HEK293 (cell line): ENCODE measurements around the gene UBAC2.

Experiments used
- MYNN ChIP-seq: fragments of 450-650 bp; formaldehyde crosslinking; IDR thresholded peaks from 2 replicates; pipeline ENCODE4 v1.5.1; 2016; ENCODE audit warnings: missing biosample characterization, missing genetic modification characterization, borderline replicate concordance
- ZNF23 ChIP-seq: fragments of 450-650 bp; formaldehyde crosslinking; IDR thresholded peaks from 2 replicates; pipeline ENCODE4 v1.5.1; 2016; ENCODE audit warnings: missing biosample characterization, missing genetic modification characterization, borderline replicate concordance
- TF ChIP-seq, protein P1 (sequence below): fragments of 450-650 bp; formaldehyde crosslinking; IDR thresholded peaks from 2 replicates; pipeline ENCODE4 v1.5.1; 2016; ENCODE audit warnings: missing biosample characterization, missing genetic modification characterization
- TF ChIP-seq, protein P2 (sequence below): fragments of 450-650 bp; formaldehyde crosslinking; IDR thresholded peaks from 2 replicates; pipeline ENCODE4 v1.5.1; 2016; ENCODE audit warnings: missing biosample characterization, missing genetic modification characterization
- TF ChIP-seq, protein P3 (sequence below): fragments of 450-650 bp; formaldehyde crosslinking; IDR thresholded peaks from 2 replicates; pipeline ENCODE4 v1.5.1; 2016; ENCODE audit warnings: missing biosample characterization, missing genetic modification characterization

DNA sequence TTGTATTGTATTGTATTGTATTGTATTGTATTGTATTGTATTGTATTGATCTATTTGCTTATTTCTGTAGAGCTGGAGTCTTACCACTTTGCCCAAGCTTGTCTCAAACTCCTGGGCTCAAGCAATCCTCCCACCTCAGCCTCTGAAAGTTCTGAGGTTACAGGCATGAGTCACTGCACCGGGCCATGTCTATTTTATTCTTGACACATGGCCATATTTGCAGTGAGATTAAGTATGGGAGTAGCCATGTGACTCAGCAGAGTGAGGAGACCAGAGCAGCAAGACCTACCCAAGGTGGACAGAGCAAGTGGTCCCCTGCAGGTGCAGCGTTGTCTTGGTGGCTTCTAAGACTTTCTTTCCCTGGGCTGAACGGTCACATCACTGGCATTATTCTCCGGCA lies 49.1 kb upstream of the UBAC2 start:
- no peak for TF ChIP-seq ZNF23 (tag by site-specific recombination)
- TF ChIP-seq MYNN (tag by site-specific recombination), result no peak
- TF ChIP-seq, protein P1, sequence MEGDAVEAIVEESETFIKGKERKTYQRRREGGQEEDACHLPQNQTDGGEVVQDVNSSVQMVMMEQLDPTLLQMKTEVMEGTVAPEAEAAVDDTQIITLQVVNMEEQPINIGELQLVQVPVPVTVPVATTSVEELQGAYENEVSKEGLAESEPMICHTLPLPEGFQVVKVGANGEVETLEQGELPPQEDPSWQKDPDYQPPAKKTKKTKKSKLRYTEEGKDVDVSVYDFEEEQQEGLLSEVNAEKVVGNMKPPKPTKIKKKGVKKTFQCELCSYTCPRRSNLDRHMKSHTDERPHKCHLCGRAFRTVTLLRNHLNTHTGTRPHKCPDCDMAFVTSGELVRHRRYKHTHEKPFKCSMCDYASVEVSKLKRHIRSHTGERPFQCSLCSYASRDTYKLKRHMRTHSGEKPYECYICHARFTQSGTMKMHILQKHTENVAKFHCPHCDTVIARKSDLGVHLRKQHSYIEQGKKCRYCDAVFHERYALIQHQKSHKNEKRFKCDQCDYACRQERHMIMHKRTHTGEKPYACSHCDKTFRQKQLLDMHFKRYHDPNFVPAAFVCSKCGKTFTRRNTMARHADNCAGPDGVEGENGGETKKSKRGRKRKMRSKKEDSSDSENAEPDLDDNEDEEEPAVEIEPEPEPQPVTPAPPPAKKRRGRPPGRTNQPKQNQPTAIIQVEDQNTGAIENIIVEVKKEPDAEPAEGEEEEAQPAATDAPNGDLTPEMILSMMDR, result no peak
- TF ChIP-seq, protein P2, sequence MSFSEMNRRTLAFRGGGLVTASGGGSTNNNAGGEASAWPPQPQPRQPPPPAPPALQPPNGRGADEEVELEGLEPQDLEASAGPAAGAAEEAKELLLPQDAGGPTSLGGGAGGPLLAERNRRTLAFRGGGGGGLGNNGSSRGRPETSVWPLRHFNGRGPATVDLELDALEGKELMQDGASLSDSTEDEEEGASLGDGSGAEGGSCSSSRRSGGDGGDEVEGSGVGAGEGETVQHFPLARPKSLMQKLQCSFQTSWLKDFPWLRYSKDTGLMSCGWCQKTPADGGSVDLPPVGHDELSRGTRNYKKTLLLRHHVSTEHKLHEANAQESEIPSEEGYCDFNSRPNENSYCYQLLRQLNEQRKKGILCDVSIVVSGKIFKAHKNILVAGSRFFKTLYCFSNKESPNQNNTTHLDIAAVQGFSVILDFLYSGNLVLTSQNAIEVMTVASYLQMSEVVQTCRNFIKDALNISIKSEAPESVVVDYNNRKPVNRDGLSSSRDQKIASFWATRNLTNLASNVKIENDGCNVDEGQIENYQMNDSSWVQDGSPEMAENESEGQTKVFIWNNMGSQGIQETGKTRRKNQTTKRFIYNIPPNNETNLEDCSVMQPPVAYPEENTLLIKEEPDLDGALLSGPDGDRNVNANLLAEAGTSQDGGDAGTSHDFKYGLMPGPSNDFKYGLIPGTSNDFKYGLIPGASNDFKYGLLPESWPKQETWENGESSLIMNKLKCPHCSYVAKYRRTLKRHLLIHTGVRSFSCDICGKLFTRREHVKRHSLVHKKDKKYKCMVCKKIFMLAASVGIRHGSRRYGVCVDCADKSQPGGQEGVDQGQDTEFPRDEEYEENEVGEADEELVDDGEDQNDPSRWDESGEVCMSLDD (tag by site-specific recombination), result no peak
- TF ChIP-seq, protein P3, sequence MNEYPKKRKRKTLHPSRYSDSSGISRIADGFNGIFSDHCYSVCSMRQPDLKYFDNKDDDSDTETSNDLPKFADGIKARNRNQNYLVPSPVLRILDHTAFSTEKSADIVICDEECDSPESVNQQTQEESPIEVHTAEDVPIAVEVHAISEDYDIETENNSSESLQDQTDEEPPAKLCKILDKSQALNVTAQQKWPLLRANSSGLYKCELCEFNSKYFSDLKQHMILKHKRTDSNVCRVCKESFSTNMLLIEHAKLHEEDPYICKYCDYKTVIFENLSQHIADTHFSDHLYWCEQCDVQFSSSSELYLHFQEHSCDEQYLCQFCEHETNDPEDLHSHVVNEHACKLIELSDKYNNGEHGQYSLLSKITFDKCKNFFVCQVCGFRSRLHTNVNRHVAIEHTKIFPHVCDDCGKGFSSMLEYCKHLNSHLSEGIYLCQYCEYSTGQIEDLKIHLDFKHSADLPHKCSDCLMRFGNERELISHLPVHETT (tag by site-specific recombination), result no peak
